OCI-LY1 (cell line): ENCODE measurements around the gene CAVIN4.

Experiments
- H2AFZ ChIP-seq: fragments of 200-600 bp; sonication (generic), shearing (Covaris generic); 2 replicates; pipeline ENCODE4 v1.6.0; 2014; ENCODE audit warnings: antibody characterized with exemption, mild to moderate bottlenecking, low read length
- H3F3A ChIP-seq: fragments of 200-600 bp; sonication (generic), shearing (Covaris generic); 2 replicates; pipeline ENCODE4 v1.6.0; 2014; ENCODE audit warnings: mild to moderate bottlenecking, antibody characterized with exemption, low read length, moderate library complexity; ENCODE audit not compliant: insufficient read depth
- H3K27ac ChIP-seq: fragments of 200-600 bp; sonication (generic); 2 replicates; pipeline ENCODE4 v1.5.1; 2014; ENCODE audit warnings: low read length, mixed run types, mild to moderate bottlenecking, low read depth; ENCODE audit not compliant: poor library complexity, severe bottlenecking
- H3K27me3 ChIP-seq: fragments of 200-600 bp; sonication (generic); 2 replicates; pipeline ENCODE4 v1.6.0; 2014; ENCODE audit warnings: antibody characterized with exemption, mild to moderate bottlenecking, low read length, moderate library complexity; ENCODE audit not compliant: insufficient read depth
- H3K36me3 ChIP-seq: fragments of 200-600 bp; sonication (generic); 2 replicates; pipeline ENCODE4 v1.6.1; 2014; ENCODE audit warnings: mild to moderate bottlenecking, antibody characterized with exemption, low read length, moderate library complexity, mixed read lengths; ENCODE audit not compliant: insufficient read depth
- H3K4me1 ChIP-seq: fragments of 200-600 bp; sonication (generic); 2 replicates; pipeline ENCODE4 v1.5.1; 2014; ENCODE audit warnings: mild to moderate bottlenecking, low read length, moderate library complexity; ENCODE audit not compliant: insufficient read depth, severe bottlenecking
- H3K4me2 ChIP-seq: fragments of 200-600 bp; sonication (generic), shearing (Covaris generic); 2 replicates; pipeline ENCODE4 v1.6.1; 2014; ENCODE audit warnings: low read length
- H3K4me3 ChIP-seq: fragments of 200-600 bp; sonication (generic); 2 replicates; pipeline ENCODE4 v1.5.1; 2014; ENCODE audit warnings: low read length, low read depth, mild to moderate bottlenecking, mixed read lengths; ENCODE audit not compliant: poor library complexity, severe bottlenecking
- H3K79me2 ChIP-seq: fragments of 200-600 bp; shearing (Covaris generic); 2 replicates; pipeline ENCODE4 v1.6.1; 2016; ENCODE audit warnings: mixed run types, low read length, mixed read lengths; ENCODE audit not compliant: insufficient read depth
- H3K9ac ChIP-seq: fragments of 200-600 bp; sonication (generic), shearing (Covaris generic); 2 replicates; pipeline ENCODE4 v1.6.1; 2014; ENCODE audit warnings: mild to moderate bottlenecking, low read length, mixed read lengths
- H3K9me2 ChIP-seq: fragments of 200-600 bp; sonication (generic), shearing (Covaris generic); 2 replicates; pipeline ENCODE4 v1.6.1; 2014; ENCODE audit warnings: low read depth, mild to moderate bottlenecking, low read length, mixed read lengths
- H3K9me3 ChIP-seq: fragments of 200-600 bp; shearing (Covaris generic); 2 replicates; pipeline ENCODE4 v1.6.1; 2014; ENCODE audit warnings: low read length, mixed read lengths
- H4K20me1 ChIP-seq: fragments of 200-600 bp; sonication (generic), shearing (Covaris generic); 2 replicates; pipeline ENCODE4 v1.6.0; 2016; ENCODE audit warnings: mild to moderate bottlenecking, low read length; ENCODE audit not compliant: insufficient read depth
- EZH2 ChIP-seq: fragments of 200-600 bp; sonication (generic), shearing (Covaris generic); IDR thresholded peaks from 2 replicates; pipeline ENCODE4 v1.8.0; 2017; ENCODE audit warnings: borderline replicate concordance, mixed run types, mild to moderate bottlenecking, antibody characterized with exemption, low read length, moderate library complexity, mixed read lengths
- TF ChIP-seq, protein P1 (sequence below): fragments of 200-600 bp; sonication (generic), shearing (Covaris generic); IDR thresholded peaks from 2 replicates; pipeline ENCODE4 v1.5.1; 2017; ENCODE audit warnings: mild to moderate bottlenecking, antibody characterized with exemption, low read length, moderate library complexity, mixed read lengths

CAVIN4 gene

DNA sequence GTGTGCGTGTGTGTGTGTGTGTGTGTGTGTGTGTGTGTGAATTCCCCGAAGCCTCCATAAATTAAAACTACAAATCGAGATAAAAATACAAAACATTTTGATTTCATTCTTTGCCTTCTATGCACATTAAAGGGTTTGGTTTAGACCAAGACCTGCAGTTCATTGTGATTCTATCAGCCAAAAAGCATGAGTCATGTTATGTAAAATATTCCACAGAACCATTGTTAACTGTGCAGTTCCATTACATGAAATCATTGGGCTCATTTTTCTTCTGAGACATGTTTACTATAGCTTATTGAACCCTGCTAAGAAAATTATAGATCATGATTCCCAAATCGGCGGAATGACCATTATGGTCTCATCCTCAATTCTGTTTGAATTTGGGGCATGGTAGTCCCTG, 11.7 kb downstream of the CAVIN4 start:
- Histone ChIP-seq H4K20me1 (no peaks in the 10 kb centered on the region), H3K36me3 (no peaks in the 10 kb centered on the region), H2AFZ (no peak overlapping the region), H3K4me2 (no peak overlapping the region), H3K27ac (no peak overlapping the region), H3K4me1 (peaks cover 9% of the 10 kb centered on the region), H3K4me3 (no peak overlapping the region), H3F3A (no peaks in the 10 kb centered on the region), H3K9me3 (no peaks in the 10 kb centered on the region), H3K27me3 (no peaks in the 10 kb centered on the region), H3K9ac (no peak overlapping the region), H3K9me2 (no peaks in the 10 kb centered on the region), H3K79me2 (no peaks in the 10 kb centered on the region)
- TF ChIP-seq EZH2: no peak

GRCh38 chr9:100590481-100590880, 12.6 kb downstream of the CAVIN4 start:
- H3K79me2 ChIP-seq: no peaks in the 10 kb centered on the region
- H3K27me3 ChIP-seq: no peaks in the 10 kb centered on the region
- H3K9me2 ChIP-seq: no peaks in the 10 kb centered on the region
- no peak for TF ChIP-seq EZH2
- TF ChIP-seq, protein P1, sequence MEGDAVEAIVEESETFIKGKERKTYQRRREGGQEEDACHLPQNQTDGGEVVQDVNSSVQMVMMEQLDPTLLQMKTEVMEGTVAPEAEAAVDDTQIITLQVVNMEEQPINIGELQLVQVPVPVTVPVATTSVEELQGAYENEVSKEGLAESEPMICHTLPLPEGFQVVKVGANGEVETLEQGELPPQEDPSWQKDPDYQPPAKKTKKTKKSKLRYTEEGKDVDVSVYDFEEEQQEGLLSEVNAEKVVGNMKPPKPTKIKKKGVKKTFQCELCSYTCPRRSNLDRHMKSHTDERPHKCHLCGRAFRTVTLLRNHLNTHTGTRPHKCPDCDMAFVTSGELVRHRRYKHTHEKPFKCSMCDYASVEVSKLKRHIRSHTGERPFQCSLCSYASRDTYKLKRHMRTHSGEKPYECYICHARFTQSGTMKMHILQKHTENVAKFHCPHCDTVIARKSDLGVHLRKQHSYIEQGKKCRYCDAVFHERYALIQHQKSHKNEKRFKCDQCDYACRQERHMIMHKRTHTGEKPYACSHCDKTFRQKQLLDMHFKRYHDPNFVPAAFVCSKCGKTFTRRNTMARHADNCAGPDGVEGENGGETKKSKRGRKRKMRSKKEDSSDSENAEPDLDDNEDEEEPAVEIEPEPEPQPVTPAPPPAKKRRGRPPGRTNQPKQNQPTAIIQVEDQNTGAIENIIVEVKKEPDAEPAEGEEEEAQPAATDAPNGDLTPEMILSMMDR: no peak
- no peak overlapping the region for H3K9ac ChIP-seq
- H2AFZ ChIP-seq: no peak overlapping the region
- no peak overlapping the region for H3K4me2 ChIP-seq
- no peaks in the 10 kb centered on the region for H4K20me1 ChIP-seq
- no peak overlapping the region for H3K27ac ChIP-seq
- H3F3A ChIP-seq: no peaks in the 10 kb centered on the region
- no peak overlapping the region for H3K4me3 ChIP-seq
- no peaks in the 10 kb centered on the region for H3K36me3 ChIP-seq
- H3K4me1 ChIP-seq: peaks cover 9% of the 10 kb centered on the region
- H3K9me3 ChIP-seq: no peaks in the 10 kb centered on the region

GRCh38 chr9:100591139-100591538, 13.3 kb downstream of the CAVIN4 start:
- H4K20me1 ChIP-seq: no peaks in the 10 kb centered on the region
- H3K27ac ChIP-seq: no peak overlapping the region
- no peaks in the 10 kb centered on the region for H3K9me3 ChIP-seq
- H3F3A ChIP-seq: no peaks in the 10 kb centered on the region
- no peaks in the 10 kb centered on the region for H3K27me3 ChIP-seq
- no peak for TF ChIP-seq EZH2
- H3K9ac ChIP-seq: no peak overlapping the region
- no peak overlapping the region for H3K4me3 ChIP-seq
- H3K36me3 ChIP-seq: no peaks in the 10 kb centered on the region
- H3K4me1 ChIP-seq: peaks cover 2% of the 10 kb centered on the region
- H3K4me2 ChIP-seq: no peak overlapping the region
- no peaks in the 10 kb centered on the region for H3K9me2 ChIP-seq
- H2AFZ ChIP-seq: no peak overlapping the region
- H3K79me2 ChIP-seq: no peaks in the 10 kb centered on the region

GRCh38 chr9:100591639-100592412, 13.9 kb downstream of the CAVIN4 start:
- H3K9ac ChIP-seq: no peak overlapping the region
- H3K9me3 ChIP-seq: no peaks in the 10 kb centered on the region
- H3K9me2 ChIP-seq: no peaks in the 10 kb centered on the region
- TF ChIP-seq, protein P1: no peak
- TF ChIP-seq EZH2: no peak
- H4K20me1 ChIP-seq: no peaks in the 10 kb centered on the region
- H3K4me1 ChIP-seq: no peaks in the 10 kb centered on the region
- H3K36me3 ChIP-seq: no peaks in the 10 kb centered on the region
- H3K27ac ChIP-seq: no peak overlapping the region
- H3K27me3 ChIP-seq: no peaks in the 10 kb centered on the region
- H3K79me2 ChIP-seq: no peaks in the 10 kb centered on the region
- H2AFZ ChIP-seq: no peak overlapping the region
- no peaks in the 10 kb centered on the region for H3F3A ChIP-seq
- H3K4me3 ChIP-seq: no peak overlapping the region
- H3K4me2 ChIP-seq: no peak overlapping the region
